GM12875 (cell line): ENCODE results near the gene EIF3L.

Source experiments
- H3K4me3 ChIP-seq: one replicate; pipeline ENCODE4 v1.5.1; 2011; ENCODE audit warnings: low read depth, low read length, control low read depth
- CTCF ChIP-seq: IDR thresholded peaks from 2 replicates; pipeline ENCODE4 v1.5.1; 2011; ENCODE audit warnings: low read depth, mild to moderate bottlenecking, control low read depth, inconsistent platforms, low read length, moderate library complexity, borderline replicate concordance; ENCODE audit not compliant: insufficient read depth

EIF3L gene

GRCh38 chr22:37916311-37916710 lies 67.1 kb downstream of the EIF3L start:
- H3K4me3 ChIP-seq: no peak overlapping the region
- no peak for TF ChIP-seq CTCF

GRCh38 chr22:37917874-37918548 lies 68.8 kb downstream of the EIF3L start:
- no peak for TF ChIP-seq CTCF
- H3K4me3 ChIP-seq: no peak overlapping the region

- TF ChIP-seq CTCF: no peak
- H3K4me3 ChIP-seq: no peak overlapping the region
These were observed 69.5 kb downstream of the EIF3L start for GRCh38 chr22:37918580-37919270.

GRCh38 chr22:37920126-37920525 lies 70.9 kb downstream of the EIF3L start:
- no peak for TF ChIP-seq CTCF
- no peak overlapping the region for H3K4me3 ChIP-seq

- no peak overlapping the region for H3K4me3 ChIP-seq
- TF ChIP-seq CTCF: no peak
These were observed 73.0 kb downstream of the EIF3L start for GRCh38 chr22:37922191-37922590.

GRCh38 chr22:37923927-37924326 lies 74.7 kb downstream of the EIF3L start:
- no peak for TF ChIP-seq CTCF
- H3K4me3 ChIP-seq: no peak overlapping the region
